ENCODE data around the gene PRMT5.

PRMT5 gene

DNA sequence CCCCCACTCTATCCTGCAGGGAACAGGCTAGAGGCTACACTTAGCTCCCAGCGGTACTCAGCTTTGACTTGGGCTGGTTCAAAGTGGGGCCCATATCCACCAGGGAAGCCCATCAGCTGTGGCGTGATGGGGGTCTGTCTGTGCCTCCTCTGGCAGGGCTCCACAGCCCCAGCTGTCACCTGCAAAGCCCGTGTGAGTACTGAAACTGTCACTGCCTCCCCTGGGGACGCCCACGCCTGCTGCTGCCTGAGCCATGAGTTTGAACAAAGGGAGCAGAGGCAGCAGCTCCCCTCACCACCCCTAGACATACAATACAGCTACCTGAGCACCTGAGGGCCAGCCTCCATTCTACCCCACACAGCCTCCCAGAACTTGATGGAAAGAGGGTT, 41.2 kb downstream of the PRMT5 start:
- TF ChIP-seq, protein P1, sequence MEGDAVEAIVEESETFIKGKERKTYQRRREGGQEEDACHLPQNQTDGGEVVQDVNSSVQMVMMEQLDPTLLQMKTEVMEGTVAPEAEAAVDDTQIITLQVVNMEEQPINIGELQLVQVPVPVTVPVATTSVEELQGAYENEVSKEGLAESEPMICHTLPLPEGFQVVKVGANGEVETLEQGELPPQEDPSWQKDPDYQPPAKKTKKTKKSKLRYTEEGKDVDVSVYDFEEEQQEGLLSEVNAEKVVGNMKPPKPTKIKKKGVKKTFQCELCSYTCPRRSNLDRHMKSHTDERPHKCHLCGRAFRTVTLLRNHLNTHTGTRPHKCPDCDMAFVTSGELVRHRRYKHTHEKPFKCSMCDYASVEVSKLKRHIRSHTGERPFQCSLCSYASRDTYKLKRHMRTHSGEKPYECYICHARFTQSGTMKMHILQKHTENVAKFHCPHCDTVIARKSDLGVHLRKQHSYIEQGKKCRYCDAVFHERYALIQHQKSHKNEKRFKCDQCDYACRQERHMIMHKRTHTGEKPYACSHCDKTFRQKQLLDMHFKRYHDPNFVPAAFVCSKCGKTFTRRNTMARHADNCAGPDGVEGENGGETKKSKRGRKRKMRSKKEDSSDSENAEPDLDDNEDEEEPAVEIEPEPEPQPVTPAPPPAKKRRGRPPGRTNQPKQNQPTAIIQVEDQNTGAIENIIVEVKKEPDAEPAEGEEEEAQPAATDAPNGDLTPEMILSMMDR (conservative IDR thresholded peaks at IDR 0.05; ENCODE audit: low read depth, low read length): no peak
- H3K4me3 ChIP-seq (ENCODE audit: low read length): peak overlapping the region; percentile 67
- DNase-seq (ENCODE audit: low read depth): no peak

DNA sequence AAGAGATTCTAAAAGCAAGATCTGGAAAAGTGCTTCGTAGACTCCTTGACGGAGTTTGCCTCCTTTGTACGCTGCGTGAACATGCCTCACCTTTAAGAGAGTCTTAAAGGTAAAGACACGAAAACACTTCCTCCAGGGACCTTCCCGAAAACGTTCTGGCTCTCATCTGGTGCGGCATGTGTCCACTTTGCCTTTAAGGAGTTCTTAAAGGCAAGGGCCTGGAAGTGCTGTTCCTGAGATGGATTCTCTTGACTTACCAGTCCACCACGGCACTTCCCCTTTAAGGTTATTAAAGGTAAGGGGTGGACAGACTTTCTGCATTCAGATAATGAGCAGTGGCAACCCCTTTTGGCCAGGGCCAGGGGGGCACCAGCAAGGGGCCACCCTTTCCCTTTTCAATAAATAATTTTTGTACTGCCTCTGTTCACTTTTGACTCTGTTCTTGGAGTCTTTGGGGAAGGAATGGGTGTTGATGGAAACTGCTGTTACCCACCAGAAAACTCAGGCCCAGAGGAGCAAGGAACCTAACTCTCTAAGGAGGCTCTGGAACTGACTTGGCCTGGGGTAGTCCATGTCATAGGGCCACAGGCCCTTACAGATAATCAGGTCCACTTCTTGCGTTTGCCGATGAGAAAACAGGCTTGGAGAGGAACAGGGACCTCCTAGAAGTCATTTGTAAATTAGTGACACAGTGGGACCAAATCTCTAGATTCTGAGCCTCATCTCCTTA, 41.8 kb downstream of the PRMT5 start:
- peak; percentile 88 for DNase-seq (ENCODE audit: low read depth)
- peak overlapping the region; percentile 67 for H3K4me3 ChIP-seq (ENCODE audit: low read length)
- TF ChIP-seq, protein P1 (conservative IDR thresholded peaks at IDR 0.05; ENCODE audit: low read depth, low read length): no peak

DNA sequence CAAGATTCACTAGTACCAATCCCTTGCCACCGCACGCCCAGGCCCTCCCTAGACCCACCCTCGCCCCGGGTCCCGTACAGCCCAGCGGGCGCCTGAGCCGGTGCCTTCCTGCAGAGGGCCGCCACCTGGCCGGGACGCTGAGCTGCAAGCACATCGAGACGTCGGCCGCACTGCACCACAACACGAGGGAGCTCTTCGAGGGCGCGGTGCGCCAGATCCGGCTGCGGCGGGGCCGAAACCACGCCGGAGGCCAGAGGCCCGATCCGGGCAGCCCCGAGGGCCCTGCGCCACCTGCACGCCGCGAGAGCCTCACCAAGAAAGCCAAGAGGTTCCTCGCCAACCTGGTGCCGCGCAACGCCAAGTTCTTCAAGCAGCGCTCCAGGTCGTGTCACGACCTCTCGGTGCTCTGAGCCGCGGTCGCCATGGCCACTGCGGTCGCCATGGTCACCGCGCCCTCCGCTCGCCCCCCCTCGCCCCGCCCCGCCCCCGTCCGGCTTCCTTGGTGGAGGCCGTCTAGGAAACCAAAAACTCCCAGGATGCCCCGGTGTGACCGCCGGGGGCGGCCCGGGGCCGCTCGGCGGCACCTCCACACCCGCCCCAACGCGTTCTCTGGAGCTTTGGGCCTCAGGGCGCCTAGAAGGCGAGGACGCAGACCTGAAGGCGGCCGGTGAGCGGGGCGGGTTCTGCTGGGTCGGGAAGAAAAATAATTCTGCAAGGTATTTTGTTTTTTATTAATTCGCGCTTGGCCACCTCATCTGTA, 42.5 kb downstream of the PRMT5 start:
- peak overlapping the region; percentile 67 for H3K4me3 ChIP-seq (ENCODE audit: low read length)
- TF ChIP-seq, protein P1 (conservative IDR thresholded peaks at IDR 0.05; ENCODE audit: low read depth, low read length): peak; percentile 24
- DNase-seq (ENCODE audit: low read depth): peak; percentile 28

DNA sequence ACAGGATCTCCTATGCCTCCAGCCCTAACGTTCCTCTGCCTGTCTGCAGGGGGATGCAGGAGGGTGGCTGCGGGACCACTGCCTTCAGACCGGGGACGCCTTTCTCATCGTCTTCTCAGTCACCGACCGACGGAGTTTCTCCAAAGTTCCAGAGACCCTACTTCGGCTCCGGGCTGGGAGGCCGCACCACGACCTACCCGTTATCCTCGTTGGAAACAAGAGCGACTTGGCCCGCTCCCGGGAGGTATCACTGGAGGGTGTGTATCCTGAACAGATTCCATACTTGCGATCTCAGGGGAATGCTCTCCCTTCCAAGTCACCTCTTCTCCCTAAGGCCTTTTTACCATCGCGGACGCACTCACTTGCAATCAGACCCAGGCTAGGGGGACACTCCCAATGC, 43.2 kb downstream of the PRMT5 start:
- no peak for DNase-seq (ENCODE audit: low read depth)
- no peak overlapping the region for H3K4me3 ChIP-seq (ENCODE audit: low read length)
- TF ChIP-seq, protein P1 (conservative IDR thresholded peaks at IDR 0.05; ENCODE audit: low read depth, low read length): no peak

DNA sequence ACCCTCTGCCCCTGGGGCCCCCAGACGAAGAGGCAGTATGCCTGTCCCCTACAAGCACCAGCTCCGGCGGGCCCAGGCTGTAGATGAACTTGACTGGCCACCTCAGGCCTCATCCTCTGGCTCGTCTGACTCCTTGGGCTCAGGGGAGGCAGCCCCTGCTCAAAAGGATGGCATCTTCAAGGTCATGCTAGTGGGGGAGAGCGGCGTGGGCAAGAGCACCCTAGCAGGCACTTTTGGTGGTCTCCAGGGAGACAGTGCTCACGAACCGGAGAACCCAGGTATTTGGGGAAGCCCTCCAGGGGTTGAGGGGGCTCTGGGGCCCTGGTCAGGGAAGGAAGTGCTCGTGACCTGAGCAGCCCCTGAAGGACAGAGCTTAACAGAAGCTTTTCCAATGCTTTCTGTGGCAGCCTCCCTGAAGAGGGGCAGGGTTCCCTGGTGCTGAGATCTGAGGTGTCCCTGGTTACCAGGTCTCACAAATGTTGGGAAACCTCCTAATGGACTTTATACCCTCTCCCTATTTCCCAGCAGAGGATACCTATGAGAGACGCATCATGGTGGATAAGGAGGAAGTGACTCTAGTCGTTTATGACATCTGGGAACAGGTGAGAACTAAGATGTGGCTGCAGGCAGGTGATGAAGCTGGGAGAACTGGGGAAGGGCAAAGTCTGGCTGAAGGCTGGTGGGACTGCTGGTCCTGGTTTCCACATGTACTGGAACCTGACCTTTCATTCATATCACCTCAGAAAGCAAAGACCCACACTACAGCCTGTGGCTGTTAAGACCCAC, 44.2 kb downstream of the PRMT5 start:
- TF ChIP-seq, protein P1 (conservative IDR thresholded peaks at IDR 0.05; ENCODE audit: low read depth, low read length): no peak
- DNase-seq (ENCODE audit: low read depth): no peak
- H3K4me3 ChIP-seq (ENCODE audit: low read length): no peak overlapping the region

DNA sequence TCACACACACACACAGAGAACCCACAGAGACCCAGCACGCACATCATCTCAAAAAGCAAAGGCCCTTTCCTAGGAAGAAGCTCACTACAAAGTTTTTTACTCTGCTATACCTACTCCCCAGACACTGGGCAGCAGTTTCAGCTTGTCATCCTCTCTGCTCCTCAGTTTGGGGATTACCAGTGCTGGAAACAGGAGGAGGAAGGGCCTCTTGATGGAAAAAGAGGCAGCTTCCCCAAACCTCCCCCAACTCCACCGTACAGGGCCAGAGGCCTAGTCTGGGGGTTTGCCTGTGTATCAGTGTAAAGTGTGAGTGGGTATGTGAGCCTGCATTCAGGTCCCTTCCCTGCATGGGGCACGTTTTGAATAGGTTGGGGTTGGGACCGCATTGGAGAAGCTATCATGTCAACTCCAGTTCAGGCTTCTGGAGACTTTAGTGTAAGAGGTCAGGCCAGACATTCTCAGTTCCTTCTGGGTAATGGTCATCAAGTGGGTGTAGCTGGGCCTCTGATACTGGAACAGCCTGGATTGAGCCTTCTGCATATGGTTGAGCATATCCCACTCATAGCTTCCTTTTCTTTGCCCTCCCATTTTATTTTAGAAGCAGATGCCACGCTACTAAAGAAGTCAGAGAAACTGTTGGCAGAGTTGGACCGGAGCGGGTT, 45.0 kb downstream of the PRMT5 start:
- DNase-seq (ENCODE audit: low read depth): no peak
- no peak overlapping the region for H3K4me3 ChIP-seq (ENCODE audit: low read length)
- TF ChIP-seq, protein P1 (conservative IDR thresholded peaks at IDR 0.05; ENCODE audit: low read depth, low read length): no peak

Data from retinal pigment epithelial cell (primary cell).